ENCODE data around the gene MYL12B. TPM values are rescaled to one million over a fixed set of nuclear protein-coding genes. Genes with fewer than 3 reads are reported as not detected.

Gene MYL12B
- total RNA-seq, 1 donor from 2014 or later, result 187 TPM

- no peak for TF ChIP-seq CTCF (IDR thresholded peaks at IDR 0.05; ENCODE audit: unreplicated experiment)
- H3K9me3 Mint-ChIP-seq (ENCODE audit: low read depth), result no peaks in the 10 kb centered on the region
- H3K27me3 Mint-ChIP-seq, result no peaks in the 10 kb centered on the region
- peaks cover 6% of the 10 kb centered on the region for H3K4me1 Mint-ChIP-seq (ENCODE audit: low read depth)
- no peak for DNase-seq (ENCODE audit: low spot score, unreplicated experiment)
- no peaks in the 10 kb centered on the region for H3K36me3 Mint-ChIP-seq (ENCODE audit: insufficient read depth)
- H3K27ac Mint-ChIP-seq, result no peak overlapping the region
- H3K4me3 Mint-ChIP-seq (ENCODE audit: low read depth), result no peak overlapping the region
Observed at GRCh38 chr18:3321133-3321812, 59.3 kb downstream of the MYL12B start.

- H3K27ac Mint-ChIP-seq, result no peak overlapping the region
- H3K4me1 Mint-ChIP-seq (ENCODE audit: low read depth), result peaks cover 6% of the 10 kb centered on the region
- H3K4me3 Mint-ChIP-seq (ENCODE audit: low read depth), result no peak overlapping the region
- no peak for DNase-seq (ENCODE audit: low spot score, unreplicated experiment)
- H3K27me3 Mint-ChIP-seq, result no peaks in the 10 kb centered on the region
- H3K36me3 Mint-ChIP-seq (ENCODE audit: insufficient read depth), result no peaks in the 10 kb centered on the region
- H3K9me3 Mint-ChIP-seq (ENCODE audit: low read depth), result no peaks in the 10 kb centered on the region
- no peak for TF ChIP-seq CTCF (IDR thresholded peaks at IDR 0.05; ENCODE audit: unreplicated experiment)
Observed at GRCh38 chr18:3323900-3324299, 62.0 kb downstream of the MYL12B start.

Other genes with a start within 250 kb of the MYL12B start
- 22.8 and 25.9 TPM in 2 replicates for gene LPIN2, start 249.0 kb upstream of the MYL12B start, total RNA-seq
- gene MYOM1, start 42.2 kb upstream of the MYL12B start, total RNA-seq, result 1.1 TPM in 2 replicates
- 236 and 256 TPM in 2 replicates for gene MYL12A, start 14.3 kb upstream of the MYL12B start, total RNA-seq
- gene TGIF1, start 188.0 kb downstream of the MYL12B start, total RNA-seq, result 111 and 112 TPM in 2 replicates